T-helper 2 cell treated with Interferon-gamma antibody and Interleukin-4, amounts not matched to agents 5 μg/mL and 100 μg/mL, for 36 hours (primary cell): Measurements from ENCODE around the gene LINC01488.

ENCODE experiments used
- DNase-seq: peaks from one replicate; pipeline ENCODE4 v3.0.0; 2021; ENCODE audit warnings: low spot score
- H3K27ac Mint-ChIP-seq: one replicate; pipeline ENCODE4 v1.8.0; 2021; ENCODE audit warnings: mild to moderate bottlenecking, mixed read lengths
- H3K27me3 Mint-ChIP-seq: one replicate; pipeline ENCODE4 v1.8.0; 2021; ENCODE audit warnings: low read depth, mixed read lengths
- H3K36me3 Mint-ChIP-seq: one replicate; pipeline ENCODE4 v1.8.0; 2021; ENCODE audit warnings: low read depth, mixed read lengths
- H3K4me1 Mint-ChIP-seq: one replicate; pipeline ENCODE4 v1.8.0; 2021; ENCODE audit warnings: low read depth, mixed read lengths
- H3K4me3 Mint-ChIP-seq: one replicate; pipeline ENCODE4 v1.8.0; 2022; ENCODE audit warnings: mild to moderate bottlenecking, moderate library complexity, mixed read lengths
- H3K9me3 Mint-ChIP-seq: one replicate; pipeline ENCODE4 v1.8.0; 2021; ENCODE audit warnings: mixed read lengths

The LINC01488 gene

DNA sequence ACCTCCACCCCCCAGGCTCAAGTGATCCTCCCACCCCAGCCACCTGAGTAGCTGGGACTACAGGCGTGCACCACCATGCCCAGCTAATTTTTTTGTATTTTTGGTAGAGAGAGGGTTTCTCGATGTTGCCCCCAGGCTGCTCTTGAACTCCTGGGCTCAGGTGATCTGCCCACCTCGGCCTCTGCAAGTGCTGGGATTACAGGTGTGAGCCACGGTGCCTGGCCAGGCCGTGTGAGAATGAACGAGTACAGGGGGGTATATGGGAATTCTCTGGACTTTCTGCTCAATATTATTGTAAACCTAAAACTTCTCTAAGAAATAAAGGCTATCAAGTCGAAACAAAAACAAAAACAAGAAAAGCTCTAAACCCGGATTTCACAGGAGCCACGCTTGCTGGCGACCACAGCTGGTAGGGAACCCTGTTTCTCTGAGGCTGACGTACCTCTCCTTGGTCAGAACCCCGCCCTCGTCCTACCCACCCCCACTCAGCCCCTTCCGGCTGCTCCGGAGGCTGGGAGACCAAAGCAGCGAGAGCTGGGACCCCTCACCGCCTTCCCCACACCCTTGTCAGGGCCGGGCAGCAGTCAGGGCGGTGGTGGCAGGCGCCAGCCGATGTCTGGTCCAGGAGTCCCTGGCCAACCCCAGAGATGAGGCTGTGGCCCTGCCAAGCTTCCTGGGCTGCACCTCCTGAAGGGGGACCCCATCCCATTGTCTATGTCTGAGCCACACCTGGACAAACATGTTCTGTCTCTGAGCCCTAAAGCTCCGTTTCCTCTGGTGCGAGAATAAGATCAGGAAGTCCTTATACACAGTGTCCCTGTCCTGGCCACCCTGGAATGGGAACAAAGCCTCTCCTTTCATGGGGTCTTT lies 52.1 kb downstream of the LINC01488 start:
- H3K9me3 Mint-ChIP-seq: no peaks in the 10 kb centered on the region

DNA sequence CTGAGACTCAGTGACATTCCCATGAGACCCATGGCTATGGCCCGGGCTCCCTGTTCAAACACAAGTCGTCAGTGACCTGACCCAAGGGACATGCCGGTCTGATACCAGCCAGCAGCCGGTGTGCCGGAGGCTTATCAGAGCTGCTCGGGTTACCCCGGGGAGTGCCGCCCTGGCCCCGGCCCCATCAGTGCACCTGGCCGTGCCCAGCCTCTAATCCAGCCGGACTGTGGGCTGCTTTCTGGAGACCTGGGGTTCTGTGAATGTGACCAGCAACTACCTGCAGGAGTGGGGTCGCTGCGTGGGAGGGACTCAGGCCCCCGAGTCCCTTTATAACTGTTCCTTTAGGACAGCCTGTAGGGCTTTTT lies 52.7 kb downstream of the LINC01488 start:
- no peak overlapping the region for H3K27ac Mint-ChIP-seq
- no peak overlapping the region for H3K4me3 Mint-ChIP-seq
- H3K4me1 Mint-ChIP-seq: no peaks in the 10 kb centered on the region

More for the DNA sequence above, 52.1 kb downstream of the LINC01488 start:
- no peaks in the 10 kb centered on the region for H3K4me1 Mint-ChIP-seq
- H3K27me3 Mint-ChIP-seq: peaks cover 10% of the 10 kb centered on the region
- no peak overlapping the region for H3K27ac Mint-ChIP-seq
- no peak overlapping the region for H3K4me3 Mint-ChIP-seq
- H3K36me3 Mint-ChIP-seq: no peaks in the 10 kb centered on the region
- no peak for DNase-seq

DNA sequence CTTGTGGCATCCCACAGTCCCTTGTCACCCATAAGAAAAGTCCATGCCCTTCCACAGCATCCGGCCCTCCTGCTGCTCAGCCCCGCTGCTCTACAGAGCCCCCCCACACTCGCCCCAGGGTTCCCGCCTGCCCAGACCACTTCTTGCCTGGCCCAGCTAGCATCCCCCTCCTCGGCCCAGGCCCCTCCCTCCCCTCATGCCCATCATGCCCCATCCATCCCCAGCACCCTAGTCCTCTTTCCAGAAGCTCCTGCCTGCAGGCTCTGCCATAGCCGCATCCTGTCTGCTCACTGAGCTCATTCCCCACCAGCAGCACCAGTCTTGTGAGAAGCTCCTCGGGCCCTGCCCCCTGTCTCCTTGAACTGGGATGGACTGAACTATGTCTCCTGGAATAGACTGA lies 54.4 kb downstream of the LINC01488 start:
- Mint-ChIP-seq H3K27me3 (peaks cover 2% of the 10 kb centered on the region), H3K4me3 (no peak overlapping the region), H3K36me3 (no peaks in the 10 kb centered on the region), H3K4me1 (no peaks in the 10 kb centered on the region), H3K9me3 (no peaks in the 10 kb centered on the region), H3K27ac (no peak overlapping the region)
- no peak for DNase-seq

More for the DNA sequence above, 52.7 kb downstream of the LINC01488 start:
- no peaks in the 10 kb centered on the region for H3K36me3 Mint-ChIP-seq
- DNase-seq: no peak
- H3K27me3 Mint-ChIP-seq: peaks cover 10% of the 10 kb centered on the region
- H3K9me3 Mint-ChIP-seq: no peaks in the 10 kb centered on the region

DNA sequence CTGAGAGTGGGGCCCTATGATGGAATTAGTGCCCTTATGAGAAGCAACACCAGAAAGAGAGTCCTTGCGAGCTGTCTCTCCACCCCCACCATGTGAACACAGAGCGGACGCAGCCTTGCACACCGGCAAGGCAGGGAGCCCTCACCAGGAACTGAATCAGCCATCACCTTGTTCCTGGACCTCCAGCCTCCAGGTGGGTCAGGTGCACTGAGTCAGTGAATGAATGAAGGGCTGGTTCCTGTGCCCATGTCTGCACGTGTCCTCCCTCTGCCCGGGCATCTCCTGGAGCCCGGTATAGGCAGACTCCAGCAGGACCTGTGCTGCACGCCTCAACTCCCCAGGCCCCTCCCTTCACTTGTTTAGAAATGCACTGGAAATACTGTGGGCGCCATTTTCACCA lies 54.9 kb downstream of the LINC01488 start:
- Mint-ChIP-seq H3K36me3 (no peaks in the 10 kb centered on the region), H3K4me1 (no peaks in the 10 kb centered on the region), H3K4me3 (no peak overlapping the region), H3K27ac (no peak overlapping the region), H3K9me3 (no peaks in the 10 kb centered on the region), H3K27me3 (peaks cover 2% of the 10 kb centered on the region)
- no peak for DNase-seq

DNA sequence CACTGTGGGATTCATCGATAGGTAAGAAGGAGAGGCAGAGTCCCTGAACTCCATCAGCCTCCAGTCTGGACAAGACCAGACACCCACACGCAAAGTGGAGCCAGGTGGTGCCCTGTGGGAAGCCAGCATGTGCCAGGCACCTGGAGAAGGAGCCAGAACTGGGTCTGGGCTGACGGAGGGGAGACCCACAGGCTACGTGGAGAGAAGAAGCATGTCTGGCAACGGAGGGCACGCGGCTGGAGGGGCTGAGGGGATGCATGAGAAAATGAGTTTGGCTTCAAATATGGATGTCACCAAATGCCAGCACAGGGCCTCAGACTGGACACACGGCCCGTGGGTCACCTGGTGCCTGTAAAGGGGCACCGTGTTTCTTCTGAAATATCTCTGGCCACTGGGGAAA lies 55.7 kb downstream of the LINC01488 start:
- no peaks in the 10 kb centered on the region for H3K4me1 Mint-ChIP-seq
- no peaks in the 10 kb centered on the region for H3K36me3 Mint-ChIP-seq
- no peaks in the 10 kb centered on the region for H3K9me3 Mint-ChIP-seq
- no peak for DNase-seq
- no peak overlapping the region for H3K4me3 Mint-ChIP-seq
- H3K27me3 Mint-ChIP-seq: no peaks in the 10 kb centered on the region
- H3K27ac Mint-ChIP-seq: no peak overlapping the region

DNA sequence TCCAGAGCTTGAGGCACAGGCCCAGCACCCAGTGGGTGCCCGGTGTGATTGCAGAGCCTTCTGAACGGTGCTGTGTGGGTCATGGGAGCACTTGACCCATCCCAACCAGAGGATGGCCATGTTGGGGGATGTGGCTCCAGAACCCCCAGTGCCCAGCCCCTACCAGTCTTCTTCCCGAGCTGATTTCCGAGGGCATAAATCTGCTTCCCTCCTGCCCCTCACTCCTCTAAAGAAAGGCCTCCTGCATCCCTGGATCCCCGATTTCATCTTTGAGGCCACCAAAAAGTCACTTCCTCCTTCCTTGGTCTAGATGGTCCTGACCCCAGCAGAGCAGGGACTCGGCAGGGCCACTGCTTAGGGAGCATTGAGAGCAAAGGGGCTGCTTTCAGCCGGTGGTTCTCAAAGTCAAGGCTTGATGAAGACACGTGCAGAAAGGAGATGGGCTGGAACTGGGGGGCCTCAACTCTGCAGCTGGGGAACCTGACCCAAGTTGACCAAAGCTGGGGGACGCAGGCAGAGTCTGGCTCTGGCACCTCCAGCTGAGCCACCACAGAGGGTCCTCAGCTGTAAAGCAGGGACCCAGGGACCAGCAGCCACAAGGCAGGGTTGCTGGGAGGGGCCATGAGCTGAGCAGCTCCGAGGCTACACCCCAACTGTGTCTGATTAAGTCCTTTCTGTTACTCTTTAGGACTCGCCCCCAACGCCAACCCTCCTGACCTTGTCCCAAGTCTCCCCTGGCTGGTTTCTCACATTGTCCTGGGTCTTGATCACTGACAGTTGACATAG lies 56.6 kb downstream of the LINC01488 start:
- no peak for DNase-seq
- Mint-ChIP-seq H3K27ac (no peak overlapping the region), H3K36me3 (no peaks in the 10 kb centered on the region), H3K9me3 (no peaks in the 10 kb centered on the region), H3K27me3 (no peaks in the 10 kb centered on the region), H3K4me3 (no peak overlapping the region), H3K4me1 (no peaks in the 10 kb centered on the region)

DNA sequence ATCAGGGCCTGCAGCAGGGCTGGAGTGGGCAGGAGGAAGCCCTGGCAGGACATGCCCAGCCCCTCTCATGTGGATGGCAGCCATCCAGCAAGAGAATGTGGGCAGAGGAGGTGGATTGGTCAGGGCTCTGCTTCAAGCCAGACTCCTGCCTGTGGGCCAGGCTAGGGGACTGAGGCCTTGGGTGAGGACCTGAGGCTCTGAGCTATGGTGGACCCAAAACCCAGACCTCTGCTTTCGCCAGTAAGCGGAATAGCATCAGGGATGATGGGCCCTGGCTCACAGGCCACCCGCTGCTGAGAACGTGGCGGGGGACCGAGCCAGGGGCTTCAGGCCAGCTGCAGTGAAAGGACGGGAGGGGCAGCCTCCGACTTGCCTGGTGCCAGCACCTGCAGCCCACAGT lies 57.4 kb downstream of the LINC01488 start:
- Mint-ChIP-seq H3K4me3 (no peak overlapping the region), H3K27ac (no peak overlapping the region), H3K9me3 (no peaks in the 10 kb centered on the region), H3K36me3 (no peaks in the 10 kb centered on the region), H3K27me3 (no peaks in the 10 kb centered on the region), H3K4me1 (no peaks in the 10 kb centered on the region)
- DNase-seq: no peak

- peaks cover 4% of the 10 kb centered on the region for H3K27me3 Mint-ChIP-seq
- no peaks in the 10 kb centered on the region for H3K36me3 Mint-ChIP-seq
- H3K27ac Mint-ChIP-seq: no peak overlapping the region
- no peaks in the 10 kb centered on the region for H3K4me1 Mint-ChIP-seq
- DNase-seq: no peak
- H3K4me3 Mint-ChIP-seq: no peak overlapping the region
- H3K9me3 Mint-ChIP-seq: no peaks in the 10 kb centered on the region
These were observed 58.1 kb downstream of the LINC01488 start for GRCh38 chr11:69539416-69540117.

GRCh38 chr11:69540118-69541000 lies 58.9 kb downstream of the LINC01488 start:
- Mint-ChIP-seq H3K27ac (no peak overlapping the region), H3K4me1 (no peaks in the 10 kb centered on the region), H3K27me3 (peaks cover 4% of the 10 kb centered on the region), H3K9me3 (no peaks in the 10 kb centered on the region), H3K4me3 (no peak overlapping the region), H3K36me3 (no peaks in the 10 kb centered on the region)
- no peak for DNase-seq

GRCh38 chr11:69541001-69541285 lies 59.5 kb downstream of the LINC01488 start:
- no peak overlapping the region for H3K4me3 Mint-ChIP-seq
- no peak for DNase-seq
- no peaks in the 10 kb centered on the region for H3K36me3 Mint-ChIP-seq
- H3K9me3 Mint-ChIP-seq: no peaks in the 10 kb centered on the region
- H3K27me3 Mint-ChIP-seq: peaks cover 4% of the 10 kb centered on the region
- H3K27ac Mint-ChIP-seq: no peak overlapping the region
- H3K4me1 Mint-ChIP-seq: no peaks in the 10 kb centered on the region

- Mint-ChIP-seq H3K4me1 (peaks cover 4% of the 10 kb centered on the region), H3K36me3 (no peaks in the 10 kb centered on the region), H3K9me3 (no peaks in the 10 kb centered on the region), H3K4me3 (no peak overlapping the region), H3K27ac (no peak overlapping the region), H3K27me3 (peaks cover 4% of the 10 kb centered on the region)
- no peak for DNase-seq
These were observed 60.2 kb downstream of the LINC01488 start for GRCh38 chr11:69541501-69542313.

GRCh38 chr11:69542314-69543168 lies 61.1 kb downstream of the LINC01488 start:
- no peaks in the 10 kb centered on the region for H3K36me3 Mint-ChIP-seq
- peaks cover 7% of the 10 kb centered on the region for H3K27me3 Mint-ChIP-seq
- no peaks in the 10 kb centered on the region for H3K9me3 Mint-ChIP-seq
- no peak overlapping the region for H3K27ac Mint-ChIP-seq
- peaks cover 7% of the 10 kb centered on the region for H3K4me1 Mint-ChIP-seq
- no peak overlapping the region for H3K4me3 Mint-ChIP-seq
- no peak for DNase-seq
